Fibroblast of mammary gland (primary cell): ENCODE results near the gene MARCHF3.

Experiments used
- DNase-seq: peaks from one replicate; pipeline ENCODE4 v3.0.0-alpha.2; 2010; ENCODE audit warnings: low read depth
- H3K4me3 ChIP-seq: 2 replicates; pipeline ENCODE4 v1.5.1; 2011; ENCODE audit warnings: low read depth, mild to moderate bottlenecking, low read length, moderate library complexity; ENCODE audit not compliant: control insufficient read depth
- TF ChIP-seq, protein P1 (sequence below): conservative IDR thresholded peaks from 2 replicates; pipeline ENCODE4 v1.5.1; 2011; ENCODE audit warnings: low read depth, low read length, inconsistent platforms; ENCODE audit not compliant: control insufficient read depth, insufficient read depth

MARCHF3 gene

DNA sequence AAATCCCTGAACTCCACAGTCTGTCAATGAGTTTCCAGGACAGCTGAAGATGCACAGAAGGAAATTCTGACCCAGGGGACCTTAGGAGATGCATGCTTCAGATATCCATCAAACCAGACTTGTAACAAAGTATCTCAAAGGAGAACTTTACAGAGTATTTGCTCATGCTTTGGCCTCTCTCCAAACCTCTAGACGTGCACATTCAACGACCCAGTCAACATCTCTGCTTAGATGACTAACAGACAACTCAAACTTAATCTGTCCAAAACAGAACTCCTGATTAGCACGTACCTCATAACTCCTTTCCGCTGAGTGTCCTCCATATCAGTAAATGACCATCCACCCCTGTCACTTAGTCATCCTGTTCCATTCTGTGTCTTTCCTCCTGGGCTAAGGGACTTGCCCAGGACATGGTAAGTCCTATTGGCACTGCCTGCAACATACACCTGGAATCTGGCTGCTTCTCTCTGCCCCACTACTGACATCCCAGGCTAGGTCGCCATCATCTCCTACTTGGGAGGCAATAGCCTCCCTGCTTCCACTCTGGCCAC is 146.0 kb downstream of the MARCHF3 start:
- H3K4me3 ChIP-seq, result no peak overlapping the region
- TF ChIP-seq, protein P1, sequence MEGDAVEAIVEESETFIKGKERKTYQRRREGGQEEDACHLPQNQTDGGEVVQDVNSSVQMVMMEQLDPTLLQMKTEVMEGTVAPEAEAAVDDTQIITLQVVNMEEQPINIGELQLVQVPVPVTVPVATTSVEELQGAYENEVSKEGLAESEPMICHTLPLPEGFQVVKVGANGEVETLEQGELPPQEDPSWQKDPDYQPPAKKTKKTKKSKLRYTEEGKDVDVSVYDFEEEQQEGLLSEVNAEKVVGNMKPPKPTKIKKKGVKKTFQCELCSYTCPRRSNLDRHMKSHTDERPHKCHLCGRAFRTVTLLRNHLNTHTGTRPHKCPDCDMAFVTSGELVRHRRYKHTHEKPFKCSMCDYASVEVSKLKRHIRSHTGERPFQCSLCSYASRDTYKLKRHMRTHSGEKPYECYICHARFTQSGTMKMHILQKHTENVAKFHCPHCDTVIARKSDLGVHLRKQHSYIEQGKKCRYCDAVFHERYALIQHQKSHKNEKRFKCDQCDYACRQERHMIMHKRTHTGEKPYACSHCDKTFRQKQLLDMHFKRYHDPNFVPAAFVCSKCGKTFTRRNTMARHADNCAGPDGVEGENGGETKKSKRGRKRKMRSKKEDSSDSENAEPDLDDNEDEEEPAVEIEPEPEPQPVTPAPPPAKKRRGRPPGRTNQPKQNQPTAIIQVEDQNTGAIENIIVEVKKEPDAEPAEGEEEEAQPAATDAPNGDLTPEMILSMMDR, result no peak
- peak; percentile 97 for DNase-seq

DNA sequence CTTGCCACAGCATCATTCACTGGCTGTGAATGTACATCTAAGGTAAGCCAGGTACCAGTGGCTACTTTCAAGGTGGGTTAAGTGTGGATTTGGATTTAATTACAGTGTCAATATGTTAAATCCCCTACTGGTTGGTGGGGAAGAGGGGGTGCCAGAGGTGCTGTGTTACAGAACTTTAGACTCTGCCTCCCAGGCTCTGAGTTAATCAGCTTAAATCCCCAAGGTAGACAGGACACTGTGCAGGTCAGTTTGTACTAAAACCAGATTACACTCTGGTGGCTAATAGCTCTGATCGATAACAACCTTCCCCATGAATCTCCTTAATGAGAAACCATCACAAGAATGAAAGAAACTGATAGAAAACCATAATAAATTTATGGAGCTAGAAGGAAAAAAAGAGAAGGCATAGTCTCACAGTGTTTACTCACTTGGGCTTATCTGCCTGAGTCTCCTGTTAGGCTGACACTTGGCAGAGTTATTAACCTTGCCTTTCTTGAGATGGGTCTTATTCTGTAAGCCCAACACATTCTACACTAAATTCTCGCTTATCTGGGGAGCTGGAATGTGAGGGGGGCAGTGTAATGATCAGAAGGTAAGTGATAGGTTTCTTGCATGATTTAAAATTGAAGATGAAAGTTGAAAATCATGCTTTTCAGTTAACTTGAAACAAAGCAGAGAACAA is 146.7 kb downstream of the MARCHF3 start:
- no peak for DNase-seq
- H3K4me3 ChIP-seq, result no peak overlapping the region
- TF ChIP-seq, protein P1, result no peak

DNA sequence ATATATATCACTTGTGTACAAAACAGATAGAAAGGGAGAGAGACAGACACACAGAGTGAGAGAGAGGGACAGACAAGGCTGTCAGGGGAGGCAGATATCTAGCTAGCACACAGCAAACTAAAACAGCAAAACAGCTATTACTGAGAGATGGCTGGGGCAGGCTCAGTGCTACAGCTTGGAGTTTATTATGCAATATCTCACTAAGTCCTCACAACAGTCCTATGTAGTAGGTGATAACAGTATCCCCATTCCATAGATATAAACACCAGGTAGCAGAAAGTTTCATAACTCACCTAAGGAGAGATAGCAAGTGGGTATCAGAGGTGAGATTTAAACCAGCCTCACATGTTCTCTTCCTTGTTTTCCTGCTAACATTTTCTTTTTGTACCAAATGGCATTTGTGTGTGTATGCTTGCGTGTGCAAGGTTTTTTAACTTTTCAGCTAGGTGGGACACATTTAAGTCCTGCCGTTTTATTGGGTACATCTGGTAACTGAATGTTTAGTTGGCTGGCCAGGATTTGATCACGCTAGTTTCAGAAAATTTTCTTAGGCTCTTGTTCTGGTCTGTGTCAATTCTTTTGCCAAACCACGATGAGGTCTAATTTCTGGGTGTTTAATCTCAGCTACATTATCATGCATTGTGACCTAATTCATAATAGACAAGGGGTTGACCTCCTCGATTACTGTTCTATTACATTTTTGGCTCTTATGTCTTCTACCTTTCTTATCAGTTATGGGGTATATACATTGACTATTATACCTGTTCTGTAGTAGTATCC is 148.3 kb downstream of the MARCHF3 start:
- TF ChIP-seq, protein P1, result no peak
- no peak overlapping the region for H3K4me3 ChIP-seq
- no peak for DNase-seq

DNA sequence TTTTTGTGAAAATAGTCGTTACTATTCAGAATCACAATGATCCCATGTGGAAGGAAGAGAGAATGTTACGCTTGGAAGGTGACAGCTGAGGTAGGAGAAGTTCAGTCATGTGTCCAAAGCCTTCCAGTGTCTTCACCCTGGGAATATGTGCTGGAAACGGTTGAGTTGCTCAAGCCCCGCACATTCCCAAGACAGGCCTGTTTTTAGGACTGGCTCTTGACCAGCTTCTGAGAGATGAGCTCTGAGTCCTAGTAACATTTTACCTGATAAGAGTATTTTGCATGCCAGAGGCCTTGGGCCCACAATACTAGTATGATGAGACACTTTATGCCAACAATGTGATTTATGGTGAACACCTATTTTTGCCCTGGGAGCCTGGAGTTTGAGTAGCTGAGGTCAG is 151.7 kb downstream of the MARCHF3 start:
- DNase-seq, result no peak
- H3K4me3 ChIP-seq, result no peak overlapping the region
- TF ChIP-seq, protein P1, result no peak

DNA sequence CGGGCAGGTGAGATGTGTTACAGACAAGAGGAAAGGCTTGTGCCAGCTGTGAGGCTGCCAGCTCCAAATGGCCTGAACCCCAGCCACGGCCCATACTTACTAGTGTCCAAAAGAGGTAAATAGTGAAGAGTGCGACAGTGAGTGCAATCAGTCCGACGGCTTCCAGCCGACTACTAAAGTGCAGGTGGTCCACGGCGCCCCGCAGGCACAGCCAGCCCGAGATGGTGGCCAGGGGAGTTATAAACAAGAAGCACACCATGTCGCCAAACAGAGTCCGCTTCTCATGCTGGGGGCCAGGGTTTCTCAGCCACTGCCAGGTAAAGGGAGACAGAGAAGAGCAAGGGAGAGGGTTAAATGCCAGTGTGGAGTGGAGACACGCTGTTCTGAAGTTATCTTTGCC is 152.3 kb downstream of the MARCHF3 start:
- DNase-seq, result no peak
- TF ChIP-seq, protein P1, result no peak
- H3K4me3 ChIP-seq, result no peak overlapping the region

DNA sequence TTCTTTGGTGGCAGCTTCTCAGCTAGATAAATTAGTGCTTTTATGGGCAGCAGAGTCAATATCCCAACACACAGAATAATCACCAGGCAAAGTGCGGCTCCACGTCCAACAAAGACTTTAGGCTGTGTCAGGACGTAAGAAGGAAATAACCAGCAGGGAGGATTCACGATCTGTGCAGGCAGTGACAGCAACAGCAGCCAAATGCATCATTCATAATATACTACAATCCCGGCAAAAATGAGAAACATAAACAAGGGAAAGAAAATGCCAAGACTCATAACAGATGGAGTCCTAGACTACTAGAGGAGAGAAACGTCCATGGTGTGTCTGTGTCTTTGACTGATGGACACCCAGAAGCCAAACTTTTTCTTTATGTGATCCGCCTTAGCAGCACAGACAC is 152.8 kb downstream of the MARCHF3 start:
- TF ChIP-seq, protein P1, result no peak

More for the DNA sequence above, 152.8 kb downstream of the MARCHF3 start:
- no peak overlapping the region for H3K4me3 ChIP-seq
- DNase-seq, result no peak
